GM18951 (cell line): Measurements from ENCODE around the gene ZNF268.
"Not testable (repeated sequence)": the region's sequence is repeated elsewhere in the genome, so short reads cannot be mapped to it uniquely, and the experiment has no call there.

ENCODE experiments used
- POLR2A ChIP-seq: IDR thresholded peaks from 4 replicates; pipeline ENCODE4 v1.6.1; 2011; ENCODE audit warnings: mild to moderate bottlenecking; ENCODE audit not compliant: insufficient read length, insufficient read depth; ENCODE audit errors: extremely low read depth
- in situ Hi-C: fragments of 300-500 bp; cut with MboI; formaldehyde crosslinking; loops from one replicate; pipeline ENCODE4 v1.12.0; 2022; ENCODE audit warnings: low sequenced_read_pairs, mixed read lengths, inconsistent platforms; ENCODE audit not compliant: unreplicated experiment

The ZNF268 gene

GRCh38 chr12:133234971-133235370 is 53.7 kb downstream of the ZNF268 start:
- TF ChIP-seq POLR2A: no peak
- in situ Hi-C loops: no loop called here

GRCh38 chr12:133235401-133236112 is 54.3 kb downstream of the ZNF268 start, which contains the start of gene ANHX:
Gene ANHX (minus strand): TSS chr12:133235877. CDS start chr12:133234356, 1,521 bp downstream.
- in situ Hi-C loops: no loop called here
- no peak for TF ChIP-seq POLR2A

GRCh38 chr12:133236144-133236543 is 54.8 kb downstream of the ZNF268 start:
- in situ Hi-C loops: no loop called here
- TF ChIP-seq POLR2A: no peak

GRCh38 chr12:133236556-133236955 is 55.3 kb downstream of the ZNF268 start:
- in situ Hi-C loops: no loop called here
- no peak for TF ChIP-seq POLR2A

- no peak for TF ChIP-seq POLR2A
- in situ Hi-C loops: no loop called here
These were observed 70.4 kb downstream of the ZNF268 start for GRCh38 chr12:133251732-133252131.

- in situ Hi-C loops: not testable (repeated sequence)
These were observed 74.5 kb downstream of the ZNF268 start for GRCh38 chr12:133255833-133256232.

- in situ Hi-C loops: no loop called here
- no peak for TF ChIP-seq POLR2A
These were observed 75.0 kb downstream of the ZNF268 start for GRCh38 chr12:133256321-133256720.

GRCh38 chr12:133264173-133264572 is 82.9 kb downstream of the ZNF268 start:
- TF ChIP-seq POLR2A: no peak
- in situ Hi-C loops: no loop called here
